HG02884 (cell line): ENCODE measurements around the gene DOCK2.

ENCODE experiments used
- ATAC-seq: cut with Tn5 transposase; IDR thresholded peaks from one replicate; pipeline ENCODE4 v1.9.1; 2021; ENCODE audit warnings: mild to moderate bottlenecking, moderate library complexity; ENCODE audit not compliant: unreplicated experiment

DOCK2 gene

GRCh38 chr5:170020423-170020822, 383.3 kb downstream of the DOCK2 start:
- no peak for ATAC-seq

DNA sequence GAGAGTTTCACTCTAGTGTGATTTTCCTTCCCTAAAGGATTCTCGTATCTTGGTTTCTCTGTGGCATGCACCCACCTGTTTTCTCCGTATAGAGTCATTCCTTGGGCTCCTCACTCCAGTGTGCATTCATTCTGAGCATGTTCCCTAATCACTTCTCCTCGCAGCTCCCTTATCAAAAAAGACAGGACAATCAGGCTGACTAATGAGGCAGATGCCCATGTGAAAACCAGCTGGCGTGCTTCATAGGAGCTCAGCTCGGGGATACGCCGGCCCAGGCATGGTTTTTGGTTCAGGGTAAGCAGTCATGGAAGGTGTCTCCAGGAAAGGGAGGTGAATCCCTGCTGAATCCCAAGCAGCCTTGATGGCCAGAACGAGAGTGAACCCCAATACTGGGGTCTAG, 384.4 kb downstream of the DOCK2 start:
- ATAC-seq = no peak

DNA sequence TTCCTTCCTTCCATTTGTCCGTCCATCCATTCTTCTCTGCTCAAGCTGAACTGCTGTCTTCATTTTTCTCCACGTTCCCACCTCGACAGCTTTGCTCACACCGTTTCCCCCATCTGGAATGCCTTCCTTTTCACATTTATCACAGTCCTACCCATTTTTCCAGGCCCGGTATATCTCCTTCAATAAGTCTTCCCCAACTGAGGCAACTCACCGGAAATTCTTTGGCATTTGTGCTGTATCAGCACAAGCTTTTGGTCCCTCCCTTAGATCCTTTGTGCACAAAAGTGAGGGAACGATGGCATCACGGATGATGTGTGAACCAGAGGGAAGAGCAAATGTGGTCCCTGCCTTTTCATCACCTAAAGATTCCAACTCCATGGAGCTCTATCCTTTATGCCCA, 388.8 kb downstream of the DOCK2 start:
- no peak for ATAC-seq

GRCh38 chr5:170028124-170028523, 391.0 kb downstream of the DOCK2 start:
- ATAC-seq = no peak

DNA sequence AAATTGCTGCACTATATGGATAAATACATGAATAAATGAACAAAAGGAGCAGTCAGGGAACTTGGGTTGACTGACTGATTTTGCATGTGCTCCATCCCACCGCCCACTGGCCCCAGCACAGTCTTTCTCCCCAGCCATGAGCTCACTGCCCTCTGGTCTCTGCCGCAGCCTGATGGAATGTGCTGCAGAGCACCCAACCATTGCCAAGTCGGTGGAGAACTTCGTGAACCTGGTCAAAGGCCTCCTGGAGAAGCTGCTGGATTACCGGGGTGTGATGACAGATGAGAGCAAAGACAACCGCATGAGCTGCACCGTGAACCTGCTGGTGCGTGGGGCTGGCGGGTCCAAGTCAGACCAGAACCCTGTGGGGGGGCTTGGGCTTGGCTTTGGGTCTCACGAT, 397.2 kb downstream of the DOCK2 start:
- ATAC-seq = no peak

DNA sequence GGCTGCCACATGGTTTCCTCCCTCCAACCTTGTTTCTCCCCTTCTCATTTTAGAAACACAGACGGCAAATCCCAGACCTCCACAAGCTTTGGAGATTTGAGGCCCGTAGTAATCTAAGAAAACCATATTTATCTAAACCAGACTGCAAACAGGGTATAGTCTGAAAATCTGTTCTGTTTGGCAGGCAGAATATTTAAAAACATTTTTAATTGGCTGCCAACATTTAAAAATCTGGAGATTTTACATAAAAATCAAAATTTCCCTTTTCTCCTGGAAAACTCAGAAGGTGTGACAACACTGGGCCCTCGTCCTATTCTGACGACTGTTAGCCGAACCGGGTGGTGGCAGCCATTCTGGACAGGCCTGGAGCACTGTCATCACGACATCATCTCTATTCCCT, 401.2 kb downstream of the DOCK2 start:
- ATAC-seq = no peak

- no peak for ATAC-seq
These were observed 402.8 kb downstream of the DOCK2 start for GRCh38 chr5:170039830-170040229.

- ATAC-seq = no peak
These were observed 409.2 kb downstream of the DOCK2 start for GRCh38 chr5:170046241-170046640.

DNA sequence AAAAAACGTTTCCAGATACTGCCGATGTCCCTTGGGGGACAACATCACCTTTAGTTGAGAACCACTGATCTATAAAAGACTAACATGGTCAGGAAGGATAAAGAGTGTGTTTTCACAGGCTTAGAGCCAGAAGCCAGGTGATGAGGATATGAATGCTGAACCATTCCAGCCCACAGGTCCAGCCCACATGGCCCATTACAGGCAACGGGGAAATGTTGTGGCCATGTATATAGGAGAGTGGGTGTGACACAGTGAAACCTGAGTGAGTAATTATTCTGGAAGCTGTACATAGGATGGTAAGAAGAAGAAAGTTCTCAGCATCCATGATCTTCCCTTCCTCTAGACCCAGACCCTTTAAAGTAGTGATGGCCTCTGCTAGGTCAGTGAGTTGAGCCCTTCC, 412.6 kb downstream of the DOCK2 start:
- no peak for ATAC-seq

DNA sequence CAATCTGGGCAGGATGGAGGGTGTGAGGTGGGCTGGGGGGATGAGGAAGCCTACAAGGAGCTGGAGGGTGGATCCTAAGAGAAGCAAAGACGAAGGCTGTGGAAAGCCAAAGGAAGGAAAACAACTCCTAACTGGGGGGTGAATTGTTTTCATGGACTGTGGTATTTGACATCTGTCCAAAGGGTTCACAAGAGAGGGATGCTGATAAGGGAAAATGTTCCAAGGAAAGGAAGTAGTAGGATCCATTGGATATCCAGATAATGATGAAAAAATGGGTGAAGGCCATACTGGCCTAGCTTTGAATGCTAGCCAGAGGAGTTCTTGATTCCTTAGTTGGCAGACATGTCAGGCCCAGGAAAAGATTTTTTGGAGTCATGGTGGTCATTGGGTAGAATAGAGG, 416.8 kb downstream of the DOCK2 start:
- no peak for ATAC-seq

DNA sequence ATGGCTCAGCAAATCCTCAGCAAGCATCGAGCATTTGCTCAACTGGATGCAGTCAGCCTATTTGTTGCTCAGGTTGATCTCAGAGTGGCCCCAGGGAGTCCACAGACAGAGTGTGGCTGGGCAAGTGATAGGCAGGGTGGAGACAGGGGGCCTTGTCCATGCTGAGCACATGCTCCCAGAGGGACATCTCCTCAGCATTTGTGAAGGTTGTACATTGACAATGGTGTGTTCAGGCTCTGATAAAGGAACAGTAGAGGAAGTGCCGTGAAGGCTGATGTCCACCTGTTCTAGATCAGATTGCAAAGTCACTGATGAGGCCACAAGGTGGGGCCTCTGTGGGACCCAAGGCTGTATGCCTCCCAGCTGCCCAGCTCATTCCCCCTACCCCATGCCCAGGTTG, 418.5 kb downstream of the DOCK2 start:
- ATAC-seq = no peak

DNA sequence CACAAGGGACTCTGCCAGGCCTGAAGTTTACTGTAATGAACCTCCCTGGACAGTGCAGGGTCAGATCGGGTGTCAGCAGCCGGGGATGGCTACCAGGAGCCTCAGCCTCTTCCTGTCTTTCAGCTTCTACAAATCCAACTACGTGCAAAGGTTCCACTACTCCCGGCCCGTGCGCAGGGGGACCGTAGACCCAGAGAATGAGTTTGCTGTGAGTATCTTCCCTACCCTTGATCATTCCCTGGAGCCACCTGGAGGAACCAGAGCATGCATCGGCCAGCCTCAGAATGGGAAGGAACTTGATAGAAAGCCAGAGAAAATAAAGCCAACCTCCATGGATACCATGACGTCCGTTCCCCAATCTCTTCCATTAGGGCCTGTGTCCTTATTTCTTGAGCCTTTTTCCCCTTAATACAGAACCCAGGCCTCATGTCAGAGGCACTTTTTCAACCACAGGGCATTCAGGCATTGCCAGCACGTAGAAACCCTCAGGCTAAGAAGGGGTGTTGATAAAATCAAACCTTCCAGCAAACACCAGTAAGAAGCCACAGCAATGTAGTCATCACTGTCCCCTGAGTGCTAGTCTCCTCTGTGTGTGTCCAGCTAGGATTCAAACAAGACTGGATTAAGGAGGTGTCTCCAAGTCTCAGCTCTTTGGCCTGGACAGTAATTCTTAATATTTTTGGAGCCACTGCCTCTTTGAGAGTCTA, 419.6 kb downstream of the DOCK2 start:
- no peak for ATAC-seq

DNA sequence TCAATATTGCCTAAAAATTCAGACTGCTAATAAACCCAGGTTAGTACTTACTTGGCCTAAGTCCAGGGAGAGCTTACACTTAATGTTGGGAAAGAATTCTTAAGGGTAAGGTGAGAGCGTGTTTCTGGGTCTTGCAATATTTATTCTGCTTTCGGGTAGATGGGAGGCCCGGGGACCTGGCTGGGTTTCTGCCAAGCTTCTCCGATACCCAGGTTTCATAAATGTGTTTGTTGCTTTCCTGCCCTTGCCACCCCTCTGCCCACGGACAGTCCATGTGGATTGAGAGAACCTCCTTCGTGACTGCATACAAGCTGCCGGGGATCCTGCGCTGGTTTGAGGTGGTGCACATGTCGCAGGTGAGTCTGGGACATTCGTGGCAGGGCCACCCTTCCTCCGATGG, 420.2 kb downstream of the DOCK2 start:
- no peak for ATAC-seq

GRCh38 chr5:170059221-170059620, 422.1 kb downstream of the DOCK2 start:
- ATAC-seq = no peak

DNA sequence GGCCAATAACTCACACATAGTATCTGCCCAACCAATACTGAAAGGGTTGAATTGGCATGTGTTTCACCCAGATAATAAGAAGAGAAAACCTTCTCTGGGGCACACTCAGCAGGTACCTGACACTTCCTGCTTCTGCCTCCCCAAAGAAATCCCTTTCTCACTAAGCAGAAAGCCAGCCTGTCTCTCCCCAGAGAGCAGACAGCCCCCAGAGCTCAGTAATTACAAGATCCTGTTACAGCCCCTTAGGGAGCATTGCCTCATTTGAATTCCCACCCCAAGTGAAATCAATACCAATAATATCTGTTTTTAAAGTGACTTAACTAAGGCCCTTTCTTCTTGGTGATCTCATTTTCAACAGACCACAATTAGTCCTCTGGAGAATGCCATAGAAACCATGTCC, 430.1 kb downstream of the DOCK2 start:
- no peak for ATAC-seq

GRCh38 chr5:170067574-170068170, 430.6 kb downstream of the DOCK2 start:
- no peak for ATAC-seq

- no peak for ATAC-seq
These were observed 432.4 kb downstream of the DOCK2 start for GRCh38 chr5:170069512-170069911.

DNA sequence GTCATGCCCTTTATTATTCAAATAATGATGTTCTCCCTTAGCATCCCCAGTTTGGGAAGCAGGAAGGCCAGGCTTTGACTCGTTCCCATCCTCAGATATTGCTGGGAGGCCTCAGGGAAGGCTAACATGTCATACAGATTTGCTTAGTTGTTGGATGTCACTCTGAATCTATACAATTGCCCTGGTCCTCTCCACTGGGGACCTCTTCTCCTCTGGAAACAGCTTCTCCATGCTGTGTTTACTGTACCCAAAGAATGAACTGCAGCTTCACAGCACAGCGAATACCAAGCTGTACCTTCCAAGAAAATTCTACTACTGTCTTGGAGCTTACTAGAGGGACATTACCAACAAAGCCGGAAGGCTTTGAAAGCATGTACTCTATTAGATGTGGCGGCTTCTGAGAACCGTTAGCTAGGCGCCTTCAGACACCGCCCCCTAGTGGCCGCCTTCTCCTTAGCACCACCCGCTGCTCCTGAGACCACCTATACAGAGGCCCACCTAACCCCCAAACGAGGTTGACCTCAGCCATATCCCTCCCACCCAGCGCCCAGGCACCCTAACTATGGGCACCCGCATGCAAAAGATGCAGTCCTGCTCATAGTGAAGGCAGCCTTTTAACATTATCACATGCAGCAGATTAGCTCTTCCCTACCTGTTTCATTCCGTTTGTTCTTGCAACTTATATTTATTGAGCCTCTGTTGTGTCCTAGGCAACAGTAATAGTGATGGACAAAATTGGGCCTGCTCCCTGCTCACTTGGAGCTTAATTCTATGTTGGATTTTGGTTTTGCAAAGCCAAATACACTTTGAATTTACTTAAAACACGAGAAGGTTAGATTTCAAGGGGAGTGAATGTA, 433.7 kb downstream of the DOCK2 start:
- no peak for ATAC-seq

DNA sequence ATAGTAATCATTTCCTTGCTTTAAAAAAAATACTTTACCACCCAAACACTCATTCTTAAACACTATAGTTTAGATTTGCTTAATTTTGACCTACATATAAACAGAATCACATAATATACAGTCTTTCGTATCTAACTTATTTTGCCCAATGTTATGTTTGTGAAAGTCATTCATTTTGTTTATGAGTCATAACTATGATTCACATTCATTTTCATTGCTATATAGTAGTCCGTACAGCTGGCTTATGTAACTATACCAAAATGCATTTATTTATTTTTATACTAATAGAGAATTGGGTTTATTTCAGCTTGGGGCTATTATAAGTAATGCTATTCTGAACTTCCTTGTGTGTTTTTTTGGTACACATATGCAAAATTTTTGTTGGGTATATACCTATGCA, 434.7 kb downstream of the DOCK2 start:
- ATAC-seq = no peak

DNA sequence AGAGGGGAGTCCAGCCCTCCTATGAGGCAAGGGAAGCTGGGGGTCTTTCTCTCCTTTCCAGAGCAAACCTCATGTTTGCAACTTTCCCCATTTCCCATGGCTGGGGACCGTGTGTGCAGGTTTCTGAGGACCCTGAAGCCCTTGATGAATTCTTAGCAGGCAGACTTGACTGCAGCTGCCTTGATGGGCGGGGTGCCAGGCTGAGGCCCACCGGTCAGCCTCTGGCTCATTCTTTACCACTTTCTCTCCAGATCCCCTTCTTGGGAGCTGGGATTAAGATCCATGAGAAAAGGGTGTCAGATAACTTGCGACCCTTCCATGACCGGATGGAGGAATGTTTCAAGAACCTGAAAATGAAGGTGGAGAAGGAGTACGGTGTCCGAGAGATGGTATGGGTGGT, 438.6 kb downstream of the DOCK2 start:
- ATAC-seq = no peak

DNA sequence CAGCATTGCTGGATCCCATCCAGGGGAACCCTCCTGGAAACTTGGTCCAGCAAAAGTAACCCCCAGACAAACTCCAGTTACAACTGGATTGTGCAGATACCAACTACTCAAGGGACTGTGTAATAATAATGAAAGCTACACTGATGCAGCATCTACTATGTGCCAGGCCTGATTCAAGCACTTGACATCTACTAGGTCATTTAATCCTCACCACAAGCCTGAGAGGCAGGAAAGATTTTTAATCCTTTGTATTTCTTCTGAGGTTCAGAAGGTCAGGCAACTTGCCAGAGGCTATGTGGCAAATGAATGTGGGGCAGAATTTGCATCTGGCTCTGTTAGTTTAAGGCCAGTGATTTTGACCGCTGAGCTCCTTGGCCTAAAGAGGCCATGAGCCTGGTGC, 439.1 kb downstream of the DOCK2 start:
- no peak for ATAC-seq

- ATAC-seq = no peak
These were observed 439.7 kb downstream of the DOCK2 start for GRCh38 chr5:170076739-170077138.
